HG02840 (cell line): ENCODE data around the gene GPR35.

Experiments used
- ATAC-seq: cut with Tn5 transposase; IDR thresholded peaks from one replicate; pipeline ENCODE4 v1.9.1; 2021; ENCODE audit warnings: mild to moderate bottlenecking, moderate library complexity, moderate number of reproducible peaks; ENCODE audit not compliant: unreplicated experiment, low FRiP score

Gene GPR35

GRCh38 chr2:240635998-240636547, 10.8 kb downstream of the GPR35 start:
- ATAC-seq: no peak

- no peak for ATAC-seq
Measured at GRCh38 chr2:240636563-240637115, 11.4 kb downstream of the GPR35 start.

- no peak for ATAC-seq
Measured at GRCh38 chr2:240637116-240637900, 12.0 kb downstream of the GPR35 start.

GRCh38 chr2:240637901-240638345, 12.6 kb downstream of the GPR35 start:
- no peak for ATAC-seq

GRCh38 chr2:240638512-240639160, 13.4 kb downstream of the GPR35 start:
- no peak for ATAC-seq

- no peak for ATAC-seq
Measured at GRCh38 chr2:240639566-240639965, 14.3 kb downstream of the GPR35 start.

- ATAC-seq: no peak
Measured at GRCh38 chr2:240640939-240641338, 15.7 kb downstream of the GPR35 start.

GRCh38 chr2:240642061-240642805, 17.0 kb downstream of the GPR35 start:
- ATAC-seq: no peak

- no peak for ATAC-seq
Measured at GRCh38 chr2:240642806-240643092, 17.5 kb downstream of the GPR35 start.

GRCh38 chr2:240643093-240643810, 18.0 kb downstream of the GPR35 start:
- ATAC-seq: no peak

- ATAC-seq: no peak
Measured at GRCh38 chr2:240643811-240644150, 18.5 kb downstream of the GPR35 start.

GRCh38 chr2:240644171-240644651, 18.9 kb downstream of the GPR35 start:
- ATAC-seq: no peak

GRCh38 chr2:240644859-240645301, 19.6 kb downstream of the GPR35 start:
- no peak for ATAC-seq

- ATAC-seq: no peak
Measured at GRCh38 chr2:240645346-240645745, 20.1 kb downstream of the GPR35 start.

GRCh38 chr2:240645801-240646175, 20.5 kb downstream of the GPR35 start:
- no peak for ATAC-seq

- ATAC-seq: no peak
Measured at GRCh38 chr2:240646176-240646899, 21.1 kb downstream of the GPR35 start.

- no peak for ATAC-seq
Measured at GRCh38 chr2:240646900-240647502, 21.7 kb downstream of the GPR35 start.

GRCh38 chr2:240647503-240648154, 22.3 kb downstream of the GPR35 start:
- ATAC-seq: no peak
